H9 (cell line): ENCODE data around the gene DLX2. TPM values are rescaled to one million over a fixed set of nuclear protein-coding genes. Genes with fewer than 3 reads are reported as not detected.

Experiments
- DNase-seq: peaks from one replicate; pipeline ENCODE4 v3.0.0-alpha.2; 2017
- H2AFZ ChIP-seq: one replicate; pipeline ENCODE4 v1.6.1; 2013; ENCODE audit warnings: mild to moderate bottlenecking, low read length, control low read depth, moderate library complexity
- H2AK5ac ChIP-seq: 2 replicates; pipeline ENCODE4 v1.6.1; 2013; ENCODE audit warnings: low read length, control low read depth, mixed read lengths; ENCODE audit not compliant: insufficient read length
- H2BK120ac ChIP-seq: one replicate; pipeline ENCODE4 v1.6.1; 2013; ENCODE audit warnings: low read depth, mild to moderate bottlenecking, low read length, control low read depth, inconsistent platforms; ENCODE audit not compliant: poor library complexity, severe bottlenecking
- H2BK12ac ChIP-seq: 2 replicates; pipeline ENCODE4 v1.6.1; 2013; ENCODE audit warnings: low read length, control low read depth, mixed read lengths, low read depth; ENCODE audit not compliant: insufficient read length
- H2BK15ac ChIP-seq: 2 replicates; pipeline ENCODE4 v1.6.1; 2013; ENCODE audit warnings: low read depth, low read length, control low read depth
- H2BK20ac ChIP-seq: one replicate; pipeline ENCODE4 v1.6.1; 2013; ENCODE audit warnings: low read depth, mild to moderate bottlenecking, low read length, control low read depth, inconsistent platforms; ENCODE audit not compliant: poor library complexity, severe bottlenecking
- H2BK5ac ChIP-seq: 2 replicates; pipeline ENCODE4 v1.6.1; 2013; ENCODE audit warnings: low read length, control low read depth, mixed read lengths; ENCODE audit not compliant: insufficient read length
- H3K14ac ChIP-seq: 2 replicates; pipeline ENCODE4 v1.6.1; 2013; ENCODE audit warnings: low read length, control low read depth; ENCODE audit not compliant: insufficient read depth
- H3K18ac ChIP-seq: 2 replicates; pipeline ENCODE4 v1.6.1; 2013; ENCODE audit warnings: low read depth, mild to moderate bottlenecking, mixed read lengths, low read length, control low read depth; ENCODE audit not compliant: insufficient read length
- H3K23ac ChIP-seq: 2 replicates; pipeline ENCODE4 v1.6.1; 2013; ENCODE audit warnings: low read length, control low read depth, mixed read lengths, low read depth; ENCODE audit not compliant: insufficient read length
- H3K23me2 ChIP-seq: 2 replicates; pipeline ENCODE4 v1.6.1; 2013; ENCODE audit warnings: low read depth, mild to moderate bottlenecking, mixed read lengths, low read length, control low read depth; ENCODE audit not compliant: insufficient read length, poor library complexity, severe bottlenecking
- H3K27ac ChIP-seq: 2 replicates; pipeline ENCODE4 v1.5.1; 2013; ENCODE audit warnings: low read length, control low read depth, mixed read lengths, low read depth; ENCODE audit not compliant: insufficient read length
- H3K27me3 ChIP-seq: 2 replicates; pipeline ENCODE4 v1.6.1; 2013; ENCODE audit warnings: low read length, control low read depth, inconsistent platforms; ENCODE audit not compliant: insufficient read depth
- H3K4ac ChIP-seq: 2 replicates; pipeline ENCODE4 v1.6.1; 2013; ENCODE audit warnings: low read depth, mild to moderate bottlenecking, control low read depth, inconsistent platforms, low read length, moderate library complexity
- H3K4me1 ChIP-seq: 2 replicates; pipeline ENCODE4 v1.6.1; 2013; ENCODE audit warnings: low read length, control low read depth, inconsistent platforms; ENCODE audit not compliant: insufficient read depth
- H3K4me2 ChIP-seq: 2 replicates; pipeline ENCODE4 v1.6.1; 2013; ENCODE audit warnings: low read length, control low read depth, mixed read lengths; ENCODE audit not compliant: insufficient read length, insufficient read depth
- H3K56ac ChIP-seq: 2 replicates; pipeline ENCODE4 v1.6.1; 2013; ENCODE audit warnings: low read depth, mild to moderate bottlenecking, mixed read lengths, low read length, control low read depth; ENCODE audit not compliant: insufficient read length
- H3K79me1 ChIP-seq: 2 replicates; pipeline ENCODE4 v1.6.1; 2013; ENCODE audit warnings: low read depth, mild to moderate bottlenecking, moderate library complexity, low read length, control low read depth, inconsistent platforms; ENCODE audit not compliant: insufficient read depth, poor library complexity, severe bottlenecking
- H3K79me2 ChIP-seq: 2 replicates; pipeline ENCODE4 v1.6.1; 2013; ENCODE audit warnings: low read length, control low read depth, inconsistent platforms; ENCODE audit not compliant: insufficient read depth
- H3K9ac ChIP-seq: 2 replicates; pipeline ENCODE4 v1.6.1; 2013; ENCODE audit warnings: low read length, control low read depth, mixed read lengths; ENCODE audit not compliant: insufficient read length; ENCODE audit errors: extremely low read depth
- H3K9me3 ChIP-seq: one replicate; pipeline ENCODE4 v1.6.1; 2013; ENCODE audit warnings: low read depth, low read length, inconsistent platforms; ENCODE audit not compliant: control insufficient read depth
- H3T11ph ChIP-seq: one replicate; pipeline ENCODE4 v1.6.1; 2013; ENCODE audit warnings: mild to moderate bottlenecking, low read length, control low read depth, inconsistent platforms
- H4K20me1 ChIP-seq: one replicate; pipeline ENCODE4 v1.6.1; 2013; ENCODE audit not compliant: control insufficient read depth, insufficient read length, insufficient read depth
- H4K5ac ChIP-seq: 2 replicates; pipeline ENCODE4 v1.6.1; 2013; ENCODE audit warnings: low read depth, mild to moderate bottlenecking, mixed read lengths, low read length, control low read depth; ENCODE audit not compliant: insufficient read length
- H4K8ac ChIP-seq: replicated peaks from 2 replicates; pipeline ENCODE4 v1.6.1; 2013; ENCODE audit warnings: low read length, control low read depth, mixed read lengths, low read depth; ENCODE audit not compliant: insufficient read length
- H4K91ac ChIP-seq: 2 replicates; pipeline ENCODE4 v1.6.1; 2013; ENCODE audit warnings: low read depth, mild to moderate bottlenecking, moderate library complexity, mixed read lengths, low read length, control low read depth; ENCODE audit not compliant: insufficient read length
- H3K27ac Mint-ChIP-seq, 3 experiments: 2 replicates in 2 of 3; 3 replicates in 1 of 3; pipeline ENCODE4 v1.8.0; 2020 to 2021; ENCODE audit warnings: mixed read lengths in 3 of 3, mild to moderate bottlenecking in 1 of 3, moderate library complexity in 1 of 3
- H3K27me3 Mint-ChIP-seq: 2 replicates; pipeline ENCODE4 v1.8.0; 2021; ENCODE audit warnings: low read depth, mild to moderate bottlenecking, moderate library complexity, mixed read lengths
- H3K36me3 Mint-ChIP-seq, 3 experiments: 2 replicates in 2 of 3; 3 replicates in 1 of 3; pipeline ENCODE4 v1.8.0; 2020 to 2021; ENCODE audit warnings: low read depth in 3 of 3, mixed read lengths in 3 of 3; ENCODE audit not compliant: insufficient read depth in 1 of 3
- H3K4me1 Mint-ChIP-seq, 2 experiments: 2 replicates each; pipeline ENCODE4 v1.8.0; 2020; ENCODE audit warnings: mixed read lengths in 2 of 2
- H3K4me3 Mint-ChIP-seq, 2 experiments: 2 replicates in 1 of 2; 3 replicates in 1 of 2; pipeline ENCODE4 v1.8.0; 2020 to 2021; ENCODE audit warnings: mild to moderate bottlenecking in 2 of 2, mixed read lengths in 2 of 2, moderate library complexity in 1 of 2
- H3K9me3 Mint-ChIP-seq, 2 experiments: 2 replicates in 1 of 2; 3 replicates in 1 of 2; pipeline ENCODE4 v1.8.0; 2020; ENCODE audit warnings: mild to moderate bottlenecking in 2 of 2, mixed read lengths in 2 of 2, moderate library complexity in 1 of 2
- CTCF ChIP-seq: fragments of 200-600 bp; sonication (generic); conservative IDR thresholded peaks from 3 replicates; pipeline ENCODE4 v1.8.0; 2021; ENCODE audit warnings: antibody characterized with exemption, mild to moderate bottlenecking
- whole genome bisulfite sequencing: extraction: QIAGEN DNeasy Blood & Tissue Kit; methylation state at CpG from one replicate; pipeline ENCODE4 v1.1.7; 2013; ENCODE audit warnings: missing lambda C conversion rate, low lambda C conversion rate, mixed read lengths; ENCODE audit not compliant: insufficient read length; ENCODE audit errors: extremely low coverage; 5-methylcytosine and 5-hydroxymethylcytosine counted together
- total RNA-seq: library from RNA; stranded (reverse); gene quantifications from 2 replicates; pipeline ENCODE4 v1.2.1, GENCODE V29; 2021

DLX2 gene
- total RNA-seq, 1 experiment from 2014 or later, result not detected

GRCh38 chr2:172095905-172096625 lies 6.6 kb downstream of the DLX2 start:
- H4K5ac ChIP-seq, result no peak overlapping the region

More at GRCh38 chr2:172095905-172096625, 6.6 kb downstream of the DLX2 start:
- Histone ChIP-seq H3K27ac (no peak overlapping the region), H3K4me2 (peak overlapping the region; percentile 89), H4K91ac (no peak overlapping the region), H3K23ac (no peak overlapping the region), H3K9me3 (no peaks in the 10 kb centered on the region), H3T11ph (no peak overlapping the region), H2BK12ac (no peak overlapping the region), H3K23me2 (peaks cover 22% of the 10 kb centered on the region), H3K4me1 (no peaks in the 10 kb centered on the region), H4K20me1 (no peaks in the 10 kb centered on the region), H3K56ac (no peak overlapping the region), H2BK120ac (no peak overlapping the region), H2BK20ac (no peak overlapping the region), H3K18ac (no peak overlapping the region), H2BK15ac (no peak overlapping the region), H3K9ac (no peak overlapping the region), H3K79me2 (no peaks in the 10 kb centered on the region), H3K79me1 (no peaks in the 10 kb centered on the region), H2AFZ (no peak overlapping the region), H2AK5ac (no peak overlapping the region), H4K8ac (no peak overlapping the region), H2BK5ac (no peak overlapping the region), H3K4ac (no peak overlapping the region), H3K27me3 (peaks cover 89% of the 10 kb centered on the region), H3K14ac (no peak overlapping the region)
- Mint-ChIP-seq H3K27ac (no peak overlapping the region), H3K36me3 (peaks cover 0 to 2% (median 1%) of the 10 kb centered on the region in 3 experiments; a peak in 4 of 7 replicates), H3K4me1 (peaks cover 30 to 48% of the 10 kb centered on the region in 2 experiments), H3K9me3 (peaks cover 5 to 16% of the 10 kb centered on the region in 2 experiments; a peak in 3 of 5 replicates), H3K4me3 (peak overlapping the region; percentile 50 to 84), H3K27me3 (peaks cover 100% of the 10 kb centered on the region)
- no peak for DNase-seq
- WGBS, result no CpG with 5 or more reads among the region's 40 CpGs
- TF ChIP-seq CTCF, result peak; percentile 47; the same call in 2 of the 3 replicates
